Psoas muscle (tissue), 8 donors: Measurements from ENCODE around the gene GET4. TPM values are rescaled to one million over a fixed set of nuclear protein-coding genes. Genes with fewer than 3 reads are reported as not detected.

ENCODE experiments used
- ATAC-seq, 4 donors: fragments of 200-7000 bp; cut with Tn5 transposase; one replicate each; pipeline ENCODE4 v1.9.1; 2020; ENCODE audit warnings: moderate library complexity in 3 of 4, mild to moderate bottlenecking in 2 of 4
- DNase-seq, 2 donors: peaks; one replicate each; pipeline ENCODE4 v3.0.0-alpha.2; 2020
- H3K27ac ChIP-seq: fragments of 200-600 bp; one replicate; pipeline ENCODE4 v1.8.0; 2022
- H3K27me3 ChIP-seq, 3 donors: fragments of 200-600 bp in 1 of 3; one replicate each; pipeline versions ENCODE4 v1.6.1 to v1.8.0; 2013 to 2022; ENCODE audit warnings: low read length in 2 of 3, mild to moderate bottlenecking in 2 of 3, moderate library complexity in 1 of 3; ENCODE audit not compliant: insufficient read depth in 3 of 3
- H3K36me3 ChIP-seq, 2 donors: fragments of 200-600 bp in 1 of 2; one replicate each; pipeline versions ENCODE4 v1.6.1 to v1.8.0; 2013 to 2022; ENCODE audit warnings: low read depth in 1 of 2, mild to moderate bottlenecking in 1 of 2, moderate library complexity in 1 of 2; ENCODE audit not compliant: insufficient read depth in 1 of 2
- H3K4me1 ChIP-seq: fragments of 200-600 bp; one replicate; pipeline ENCODE4 v1.8.0; 2022
- H3K4me3 ChIP-seq: fragments of 200-600 bp; one replicate; pipeline ENCODE4 v1.8.0; 2022; ENCODE audit warnings: mild to moderate bottlenecking
- H3K9me3 ChIP-seq: fragments of 200-600 bp; one replicate; pipeline ENCODE4 v1.8.0; 2022
- CTCF ChIP-seq: fragments of 200-600 bp; IDR thresholded peaks from one replicate; pipeline ENCODE4 v1.8.0; 2022; ENCODE audit warnings: antibody characterized with exemption
- WGBS, 3 donors: extraction: QIAGEN DNeasy Blood & Tissue Kit; methylation state at CpG; one replicate each; pipeline versions ENCODE4 v1.1.6 to v1.1.7; 2013; 5-methylcytosine and 5-hydroxymethylcytosine counted together
- intact Hi-C, 2 donors: fragments of 100-400 bp; cut with DNase I; formaldehyde crosslinking; loops; one replicate each; pipeline versions ENCODE4 v1.11.0 to v1.14.2; 2022
- polyA plus RNA-seq, 3 donors: library from polyadenylated mRNA; stranded (reverse); fragments of 200-250 nt; gene quantifications; one replicate each; pipeline ENCODE4 v1.2.3, GENCODE V29; 2013
- total RNA-seq, 4 donors: library from RNA; stranded (reverse); fragmentation: NEBNext Ultra II Directional in 2 of 4; extraction: Animal tissue kit (Norgen Biotek cat#: 25700) in 2 of 4; gene quantifications; one replicate each; pipeline versions ENCODE4 v1.2.1 to v1.2.4, GENCODE V29; 2021 to 2023
- donor health status: healthy with polysubstance abuse.
- donor health status: DM: no; HTN: no; CAD: no; lungs with moderate emphysema.
- donor health status: Bipolar disorder and iron deficiency.
- donor health status: healthy.
- donor health status: DM: yes; HTN: yes; CAD: no.
- donor health status: DM: no; HTN: no; CAD: no.
- donor health status: DM: no; HTN: no; CAD: no.
- donor health status: DM: yes; HTN: yes; CAD: no.

Gene GET4
- total and polyA plus RNA-seq, 7 donors, result 27.3 to 51.1 (median 36.8) TPM

- Histone ChIP-seq H3K27me3 (peaks cover 0 to 14% (median 2%) of the 10 kb centered on the region in 3 donors), H3K4me3 (no peak overlapping the region), H3K4me1 (no peaks in the 10 kb centered on the region), H3K36me3 (no peaks in the 10 kb centered on the region), H3K27ac (no peak overlapping the region), H3K9me3 (no peaks in the 10 kb centered on the region)
- ATAC-seq (no peak), DNase-seq (peak in 1 of 2 donors; percentile 41)
- intact Hi-C loops, result no loop called here
- no peak for TF ChIP-seq CTCF
- 79 to 84% (median 79%) methylated on average over 13 of the region's 13 CpGs for WGBS, 3 donors
Measured at GRCh38 chr7:919114-919442, 42.7 kb downstream of the GET4 start.

GRCh38 chr7:919924-920341, 43.6 kb downstream of the GET4 start:
- ATAC-seq, result no peak
- Histone ChIP-seq H3K4me1 (no peaks in the 10 kb centered on the region), H3K27ac (no peak overlapping the region), H3K27me3 (peaks cover 0 to 14% (median 2%) of the 10 kb centered on the region in 3 donors), H3K36me3 (no peaks in the 10 kb centered on the region), H3K9me3 (no peaks in the 10 kb centered on the region), H3K4me3 (no peak overlapping the region)
- no peak for TF ChIP-seq CTCF
- whole genome bisulfite sequencing, 3 donors, result 62 to 74% (median 63%) methylated on average over 19 to 26 of the region's 26 CpGs
- intact Hi-C loops, result no loop called here
- DNase-seq, result peak in 1 of 2 donors; percentile 39

GRCh38 chr7:920351-921070, 44.2 kb downstream of the GET4 start:
- ATAC-seq (no peak), DNase-seq (peak in 1 of 2 donors; percentile 36)
- Histone ChIP-seq H3K27me3 (peaks cover 0 to 14% (median 2%) of the 10 kb centered on the region in 3 donors), H3K4me3 (no peak overlapping the region), H3K36me3 (no peaks in the 10 kb centered on the region), H3K4me1 (no peaks in the 10 kb centered on the region), H3K9me3 (no peaks in the 10 kb centered on the region), H3K27ac (no peak overlapping the region)
- no peak for TF ChIP-seq CTCF
- WGBS, 3 donors, result 73 to 82% (median 73%) methylated on average over 38 to 40 of the region's 40 CpGs
- intact Hi-C loops, result no loop called here

GRCh38 chr7:921071-921461, 44.7 kb downstream of the GET4 start:
- DNase-seq, result peak; percentile 13 to 30
- WGBS, 3 donors, result 86 to 87% (median 86%) methylated on average over 15 of the region's 15 CpGs
- no peaks in the 10 kb centered on the region for H3K36me3 ChIP-seq
- H3K9me3 ChIP-seq, result no peaks in the 10 kb centered on the region
- H3K4me3 ChIP-seq, result no peak overlapping the region
- H3K4me1 ChIP-seq, result no peaks in the 10 kb centered on the region
- no peak for TF ChIP-seq CTCF
- no peak overlapping the region for H3K27ac ChIP-seq
- intact Hi-C loops, result no loop called here
- ATAC-seq, result no peak
- H3K27me3 ChIP-seq, result peaks cover 0 to 14% (median 2%) of the 10 kb centered on the region in 3 donors
